Kasumi-1 (cell line): ENCODE measurements around the gene UBE2O.

Experiments used
- DNase-seq, 2 experiments: peaks; one replicate each; lab custom pipeline; 2025; lab: John Stamatoyannopoulos, UW

UBE2O gene

GRCh38 chr17:76345377-76345974, 107.5 kb downstream of the UBE2O start:
- no peak for DNase-seq

DNA sequence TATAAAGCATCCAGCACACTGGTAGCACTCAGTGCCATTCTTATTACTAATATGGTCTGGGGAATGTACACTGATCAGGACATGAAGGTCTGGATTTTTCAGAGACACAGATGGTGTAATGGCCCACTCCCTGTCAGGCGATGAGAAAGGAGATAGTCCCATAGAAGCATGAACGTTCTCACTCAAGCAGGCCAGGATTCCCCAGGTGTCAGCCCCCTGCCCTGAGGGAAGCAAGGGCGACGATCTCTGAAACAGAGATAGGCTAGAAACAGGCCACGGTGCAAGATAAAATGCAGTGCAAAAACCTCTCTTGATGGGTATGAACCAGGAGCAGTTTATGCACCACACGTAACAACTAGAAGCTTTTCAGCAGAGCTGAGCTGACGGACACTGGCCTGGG, 109.8 kb downstream of the UBE2O start:
- no peak for DNase-seq

- DNase-seq = no peak
Measured at GRCh38 chr17:76341301-76341700, 111.7 kb downstream of the UBE2O start.
